A549 (cell line): ENCODE data around the gene CNTNAP5. TPM values are rescaled to one million over a fixed set of nuclear protein-coding genes. Genes with fewer than 3 reads are reported as not detected.

Experiments used
- ATAC-seq, 2 experiments: fragments of 200-7000 bp in 1 of 2; fragments of >200 bp in 1 of 2; cut with Nextera tagmentation in 1 of 2; cut with Tn5 transposase in 1 of 2; 3 replicates each; pipeline versions ENCODE4 v1.8.0 to v1.9.1; 2018 to 2020; ENCODE audit warnings: mild to moderate bottlenecking in 1 of 2, moderate library complexity in 1 of 2
- CTCF ChIA-PET: fragments of 300-600 bp; sonication (Branson Sonifier 250); formaldehyde crosslinking; extraction: SDS; loops from one replicate; lab custom pipeline; 2021; ENCODE audit warnings: antibody characterized with exemption, inconsistent platforms; lab: Yijun Ruan, JAX
- POLR2A ChIA-PET: fragments of 350-600 bp; formaldehyde crosslinking; extraction: SDS; loops from one replicate; lab custom pipeline; 2021; ENCODE audit warnings: antibody characterized with exemption, inconsistent platforms; lab: Yijun Ruan, JAX
- DNase-seq, 2 experiments: peaks; one replicate each; pipeline versions ENCODE4 v3.0.0 to v3.0.0-alpha.2; 2011 to 2016; ENCODE audit warnings: low read depth in 1 of 2, low spot score in 1 of 2
- FAIRE-seq: peaks from 2 replicates; lab custom pipeline; 2011; peaks lifted over from hg19 to GRCh38; lab: Jason Lieb, UNC
- H3K27ac ChIP-seq, 2 experiments: fragments of >200 bp; sonication (Bioruptor Twin); formaldehyde crosslinking; 3 replicates each; pipeline ENCODE4 v1.5.1; 2016 to 2017
- H3K4me1 ChIP-seq: fragments of >200 bp; sonication (Bioruptor Twin); formaldehyde crosslinking; 3 replicates; pipeline ENCODE4 v1.6.1; 2016
- H3K4me2 ChIP-seq: fragments of >200 bp; sonication (Bioruptor Twin); formaldehyde crosslinking; 3 replicates; pipeline ENCODE4 v1.6.1; 2016
- H3K4me3 ChIP-seq: fragments of >200 bp; sonication (Bioruptor Twin); formaldehyde crosslinking; 3 replicates; pipeline ENCODE4 v1.5.1; 2016
- H3K9me3 ChIP-seq: fragments of >200 bp; sonication (Bioruptor Twin); formaldehyde crosslinking; 3 replicates; pipeline ENCODE4 v1.6.1; 2016
- CHD4 ChIP-seq: fragments of 200-600 bp; sonication (generic); IDR thresholded peaks from 2 replicates; pipeline ENCODE4 v1.6.1; 2016; ENCODE audit warnings: antibody characterized with exemption, mild to moderate bottlenecking, borderline replicate concordance
- EHMT2 ChIP-seq: fragments of 200-600 bp; sonication (generic); IDR thresholded peaks from 2 replicates; pipeline ENCODE4 v1.6.1; 2016; ENCODE audit warnings: antibody characterized with exemption, low read depth, mild to moderate bottlenecking, moderate library complexity
- ELK1 ChIP-seq: fragments of 150-350 bp; IDR thresholded peaks from 2 replicates; pipeline ENCODE4 v1.6.1; 2014; ENCODE audit warnings: low read depth, mild to moderate bottlenecking, low read length
- FOSL2 ChIP-seq, 2 experiments: fragments of 450-650 bp in 1 of 2; fragments of >200 bp in 1 of 2; sonication (Bioruptor Twin) in 1 of 2; formaldehyde crosslinking; IDR thresholded peaks; 2 replicates each; pipeline versions ENCODE4 v1.5.0 to v1.6.1; 2016 to 2020; ENCODE audit warnings: mild to moderate bottlenecking in 1 of 2, moderate library complexity in 1 of 2
- HDAC2 ChIP-seq: fragments of 200-600 bp; sonication (generic); IDR thresholded peaks from 2 replicates; pipeline ENCODE4 v1.6.1; 2016
- HMGXB4 ChIP-seq: fragments of 250-450 bp; sonication (Bioruptor Pico); IDR thresholded peaks from 2 replicates; pipeline ENCODE4 v1.5.0; 2021; ENCODE audit warnings: mild to moderate bottlenecking, moderate library complexity, borderline replicate concordance
- HOXB13 ChIP-seq: fragments of 250-450 bp; sonication (Bioruptor Pico); IDR thresholded peaks from 2 replicates; pipeline ENCODE4 v1.5.0; 2020; ENCODE audit warnings: low read depth, mild to moderate bottlenecking, moderate library complexity
- MAZ ChIP-seq: fragments of 150-350 bp; IDR thresholded peaks from 2 replicates; pipeline ENCODE4 v1.6.1; 2014; ENCODE audit warnings: antibody characterized with exemption, low read depth, low read length, borderline replicate concordance
- NR3C1 ChIP-seq: fragments of >200 bp; sonication (Bioruptor Twin); formaldehyde crosslinking; IDR thresholded peaks from 3 replicates; pipeline ENCODE4 v1.6.1; 2017
- RCOR1 ChIP-seq: fragments of 150-350 bp; IDR thresholded peaks from 2 replicates; pipeline ENCODE4 v1.6.1; 2014; ENCODE audit warnings: antibody characterized with exemption, low read length, low read depth
- REST ChIP-seq: fragments of 200-600 bp; sonication (generic); IDR thresholded peaks from 2 replicates; pipeline ENCODE4 v1.6.1; 2016; ENCODE audit warnings: antibody characterized with exemption, mild to moderate bottlenecking, moderate library complexity
- RFX5 ChIP-seq: fragments of 450-650 bp; IDR thresholded peaks from 2 replicates; pipeline ENCODE4 v1.7.1; 2014; ENCODE audit warnings: antibody characterized with exemption, mild to moderate bottlenecking, moderate library complexity
- SREBF2 ChIP-seq: fragments of 450-650 bp; IDR thresholded peaks from 2 replicates; pipeline ENCODE4 v1.6.1; 2014; ENCODE audit warnings: mild to moderate bottlenecking, moderate library complexity
- TFCP2L1 ChIP-seq: fragments of 250-450 bp; sonication (Bioruptor Pico); IDR thresholded peaks from 2 replicates; pipeline ENCODE4 v1.5.0; 2021; ENCODE audit warnings: mild to moderate bottlenecking
- ZC3H11A ChIP-seq: fragments of 450-650 bp; IDR thresholded peaks from 2 replicates; pipeline ENCODE4 v1.6.1; 2014; ENCODE audit warnings: antibody characterized with exemption, mild to moderate bottlenecking
- ZNF302 ChIP-seq: fragments of 250-450 bp; sonication (Bioruptor Pico); IDR thresholded peaks from 2 replicates; pipeline ENCODE4 v1.9.0; 2021; ENCODE audit warnings: inconsistent platforms, mild to moderate bottlenecking, moderate library complexity
- WGBS: methylation state at CpG from one replicate; pipeline ENCODE4 v1.1.6; 2017; ENCODE audit errors: missing lambda C conversion rate; 5-methylcytosine and 5-hydroxymethylcytosine counted together
- polyA plus RNA-seq, 4 experiments: library from polyadenylated mRNA; depleted of rRNA in 3 of 4; stranded (reverse); fragments of >200 nt; fragmentation: RNase III in 1 of 4; extraction: RNeasy Plus Mini Kit Qiagen cat#74134 plus additional on column Dnase treatment in 1 of 4; gene quantifications; 2 replicates in 3 of 4; 3 replicates in 1 of 4; pipeline ENCODE4 v1.2.3, GENCODE V29; 2011 to 2017
- TF ChIP-seq, protein P1 (sequence below): IDR thresholded peaks from 2 replicates; pipeline ENCODE4 v1.6.1; 2012; ENCODE audit warnings: low read depth, borderline replicate concordance

The CNTNAP5 gene
- polyA plus RNA-seq, 2 of the 4 experiments (the other 2 are of a cell fraction) = not detected

- no peak for TF ChIP-seq HMGXB4 (CRISPR knock-in tag)
- TF ChIP-seq CHD4 = no peak
- no peak for TF ChIP-seq HDAC2
- TF ChIP-seq FOSL2 (IDR thresholded peaks at IDR 0.05) = no peak
- no peak for TF ChIP-seq FOSL2 (CRISPR knock-in tag; IDR thresholded peaks at IDR 0.05)
- no peak for TF ChIP-seq HOXB13 (CRISPR knock-in tag)
- TF ChIP-seq ZC3H11A = no peak
- no peak for TF ChIP-seq TFCP2L1 (CRISPR knock-in tag)
- TF ChIP-seq, protein P1, sequence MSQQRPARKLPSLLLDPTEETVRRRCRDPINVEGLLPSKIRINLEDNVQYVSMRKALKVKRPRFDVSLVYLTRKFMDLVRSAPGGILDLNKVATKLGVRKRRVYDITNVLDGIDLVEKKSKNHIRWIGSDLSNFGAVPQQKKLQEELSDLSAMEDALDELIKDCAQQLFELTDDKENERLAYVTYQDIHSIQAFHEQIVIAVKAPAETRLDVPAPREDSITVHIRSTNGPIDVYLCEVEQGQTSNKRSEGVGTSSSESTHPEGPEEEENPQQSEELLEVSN = no peak
- no peak for TF ChIP-seq NR3C1
- TF ChIP-seq RCOR1 = no peak
- TF ChIP-seq EHMT2 = no peak
- no peak for TF ChIP-seq MAZ
- TF ChIP-seq SREBF2 = no peak
- no peak for TF ChIP-seq ZNF302
- Histone ChIP-seq H3K4me1 (no peaks in the 10 kb centered on the region), H3K4me3 (no peak overlapping the region), H3K4me2 (no peak overlapping the region), H3K9me3 (peaks cover 5% of the 10 kb centered on the region; the same call in 1 of the 3 replicates), H3K27ac (no peak overlapping the region)
- FAIRE-seq (no peak), DNase-seq (no peak), ATAC-seq (no peak)
- POLR2A ChIA-PET = no interaction called here
- CTCF ChIA-PET = no interaction called here
These were observed 667.1 kb downstream of the CNTNAP5 start for GRCh38 chr2:124692216-124692615.

- H3K9me3 ChIP-seq = peaks cover 5% of the 10 kb centered on the region; the same call in 1 of the 3 replicates
- TF ChIP-seq, protein P1 = no peak
- TF ChIP-seq RFX5 (no peak), REST (no peak), ELK1 (no peak), FOSL2 (IDR thresholded peaks at IDR 0.05) (no peak), FOSL2 (CRISPR knock-in tag; IDR thresholded peaks at IDR 0.05) (no peak)
- TF ChIP-seq, all 56 proteins: peak for 0
- Histone ChIP-seq H3K4me3 (no peak overlapping the region), H3K4me1 (no peaks in the 10 kb centered on the region), H3K27ac (no peak overlapping the region), H3K4me2 (no peak overlapping the region)
- no peak for DNase-seq
- POLR2A ChIA-PET = no interaction called here
- CTCF ChIA-PET = no interaction called here
- no peak for ATAC-seq
- 4% methylated on average over 1 of the region's 1 CpG for WGBS
- FAIRE-seq = no peak
These were observed 667.6 kb downstream of the CNTNAP5 start for GRCh38 chr2:124692707-124693106.
